Fibroblast of skin of right biceps (primary cell): ENCODE results near the gene STX7.

ENCODE experiments used
- DNase-seq: peaks from one replicate; pipeline ENCODE4 v3.0.0-alpha.2; 2013

The STX7 gene

GRCh38 chr6:132506461-132506860, 6.5 kb downstream of the STX7 start:
- DNase-seq, result no peak

- no peak for DNase-seq
These were observed 7.8 kb downstream of the STX7 start for GRCh38 chr6:132505158-132505557.

GRCh38 chr6:132504757-132505156, 8.2 kb downstream of the STX7 start:
- DNase-seq, result no peak

GRCh38 chr6:132499757-132500156, 13.2 kb downstream of the STX7 start:
- DNase-seq, result no peak

GRCh38 chr6:132498638-132499037, 14.3 kb downstream of the STX7 start:
- no peak for DNase-seq

- DNase-seq, result no peak
These were observed 16.3 kb downstream of the STX7 start for GRCh38 chr6:132496519-132497180.

GRCh38 chr6:132495604-132496079, 17.3 kb downstream of the STX7 start:
- no peak for DNase-seq

GRCh38 chr6:132494954-132495353, 18.0 kb downstream of the STX7 start:
- no peak for DNase-seq

- no peak for DNase-seq
These were observed 21.0 kb downstream of the STX7 start for GRCh38 chr6:132491881-132492280.

GRCh38 chr6:132491303-132491702, 21.6 kb downstream of the STX7 start:
- peak; percentile 65 for DNase-seq

GRCh38 chr6:132490478-132491204, 22.3 kb downstream of the STX7 start:
- no peak for DNase-seq

- DNase-seq, result peak; percentile 31
These were observed 22.9 kb downstream of the STX7 start for GRCh38 chr6:132490024-132490423.

GRCh38 chr6:132489376-132489775, 23.5 kb downstream of the STX7 start:
- DNase-seq, result no peak

GRCh38 chr6:132487762-132488161, 25.2 kb downstream of the STX7 start:
- DNase-seq, result no peak

GRCh38 chr6:132484680-132485018, 28.3 kb downstream of the STX7 start:
- DNase-seq, result no peak

GRCh38 chr6:132483779-132484679, 28.9 kb downstream of the STX7 start:
- peak; percentile 72 for DNase-seq

GRCh38 chr6:132482581-132482980, 30.3 kb downstream of the STX7 start:
- no peak for DNase-seq

GRCh38 chr6:132481189-132481588, 31.7 kb downstream of the STX7 start:
- DNase-seq, result no peak

GRCh38 chr6:132479131-132479530, 33.8 kb downstream of the STX7 start:
- DNase-seq, result no peak

- no peak for DNase-seq
These were observed 34.2 kb downstream of the STX7 start for GRCh38 chr6:132478674-132479073.

GRCh38 chr6:132478266-132478665, 34.6 kb downstream of the STX7 start:
- no peak for DNase-seq

- no peak for DNase-seq
These were observed 36.2 kb downstream of the STX7 start for GRCh38 chr6:132476688-132477087.

GRCh38 chr6:132475925-132476324, 37.0 kb downstream of the STX7 start:
- DNase-seq, result no peak

- no peak for DNase-seq
These were observed 41.1 kb downstream of the STX7 start for GRCh38 chr6:132471787-132472186.
